Loucy (cell line): ENCODE data around the gene TRIM56.
"Not testable (repeated sequence)": the region's sequence is repeated elsewhere in the genome, so short reads cannot be mapped to it uniquely, and the experiment has no call there.

Experiments used
- EZH2phosphoT487 ChIP-seq: fragments of 200-600 bp; IDR thresholded peaks from 2 replicates; pipeline ENCODE4 v1.6.1; 2018; ENCODE audit warnings: antibody characterized with exemption, mild to moderate bottlenecking, moderate library complexity, borderline replicate concordance
- TF ChIP-seq, protein P1 (sequence below): fragments of 200-600 bp; sonication (generic); conservative IDR thresholded peaks from 2 replicates; pipeline ENCODE4 v1.5.1; 2014; ENCODE audit warnings: mild to moderate bottlenecking, antibody characterized with exemption, low read length

GRCh38 chr7:101113140-101113539, 27.9 kb downstream of the TRIM56 start:
- TF ChIP-seq, protein P1, sequence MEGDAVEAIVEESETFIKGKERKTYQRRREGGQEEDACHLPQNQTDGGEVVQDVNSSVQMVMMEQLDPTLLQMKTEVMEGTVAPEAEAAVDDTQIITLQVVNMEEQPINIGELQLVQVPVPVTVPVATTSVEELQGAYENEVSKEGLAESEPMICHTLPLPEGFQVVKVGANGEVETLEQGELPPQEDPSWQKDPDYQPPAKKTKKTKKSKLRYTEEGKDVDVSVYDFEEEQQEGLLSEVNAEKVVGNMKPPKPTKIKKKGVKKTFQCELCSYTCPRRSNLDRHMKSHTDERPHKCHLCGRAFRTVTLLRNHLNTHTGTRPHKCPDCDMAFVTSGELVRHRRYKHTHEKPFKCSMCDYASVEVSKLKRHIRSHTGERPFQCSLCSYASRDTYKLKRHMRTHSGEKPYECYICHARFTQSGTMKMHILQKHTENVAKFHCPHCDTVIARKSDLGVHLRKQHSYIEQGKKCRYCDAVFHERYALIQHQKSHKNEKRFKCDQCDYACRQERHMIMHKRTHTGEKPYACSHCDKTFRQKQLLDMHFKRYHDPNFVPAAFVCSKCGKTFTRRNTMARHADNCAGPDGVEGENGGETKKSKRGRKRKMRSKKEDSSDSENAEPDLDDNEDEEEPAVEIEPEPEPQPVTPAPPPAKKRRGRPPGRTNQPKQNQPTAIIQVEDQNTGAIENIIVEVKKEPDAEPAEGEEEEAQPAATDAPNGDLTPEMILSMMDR: not testable (repeated sequence)
- TF ChIP-seq EZH2phosphoT487: not testable (repeated sequence)
